K562 (cell line): ENCODE results near the gene FBXW8. TPM values are rescaled to one million over a fixed set of nuclear protein-coding genes. Genes with fewer than 3 reads are reported as not detected.

ENCODE experiments used
- ATAC-seq: fragments of 200-7000 bp; cut with Tn5 transposase; 3 replicates; pipeline ENCODE4 v1.9.1; 2020; ENCODE audit warnings: moderate library complexity
- BruUV-seq: library from RNA; stranded (reverse); fragments of 400-500 nt; replicated peaks from 2 replicates; lab custom pipeline; 2021; lab: Mats Ljungman, UMichigan
- CTCF ChIA-PET: fragments of 300-600 bp; formaldehyde crosslinking; extraction: SDS; loops from one replicate; lab custom pipeline; 2021; ENCODE audit warnings: low intra/inter-chr PET ratio; lab: Yijun Ruan, JAX
- POLR2A ChIA-PET: fragments of 300-600, 350-650 bp; sonication (Branson Sonifier 250); formaldehyde crosslinking; extraction: SDS; loops from one replicate; lab custom pipeline; 2021; ENCODE audit warnings: antibody characterized with exemption, inconsistent platforms; lab: Yijun Ruan, JAX
- DNase-seq, 4 experiments: peaks; one replicate each; pipeline versions ENCODE4 v3.0.0 to v3.0.0-alpha.2; 2011 to 2018; ENCODE audit warnings: low spot score in 3 of 4, mixed read lengths in 3 of 4; ENCODE audit errors: extremely low read depth in 1 of 4
- FAIRE-seq: peaks from 2 replicates; lab custom pipeline; 2011; peaks lifted over from hg19 to GRCh38; lab: Jason Lieb, UNC
- H2AFZ ChIP-seq: 2 replicates; pipeline ENCODE4 v1.6.0; 2011; ENCODE audit warnings: low read depth, low read length, control low read depth, inconsistent platforms
- H3K27ac ChIP-seq: fragments of 200-600 bp; 3 replicates; pipeline ENCODE4 v1.8.0; 2011; ENCODE audit warnings: low read depth, mild to moderate bottlenecking, control low read depth, inconsistent platforms, low read length, moderate library complexity, mixed read lengths; ENCODE audit errors: extremely low read depth
- H3K27me3 ChIP-seq, 2 experiments: fragments of 300-600 bp in 1 of 2; 2 replicates in 1 of 2; 3 replicates in 1 of 2; pipeline versions ENCODE4 v1.6.0 to v1.8.0; 2011; ENCODE audit warnings: inconsistent platforms in 2 of 2, low read length in 2 of 2, mild to moderate bottlenecking in 1 of 2, mixed read lengths in 1 of 2, moderate library complexity in 1 of 2; ENCODE audit not compliant: control insufficient read depth in 2 of 2, insufficient read depth in 2 of 2
- H3K36me3 ChIP-seq: fragments of 300-600 bp; 3 replicates; pipeline ENCODE4 v1.8.0; 2011; ENCODE audit warnings: mild to moderate bottlenecking, low read length, inconsistent platforms; ENCODE audit not compliant: control insufficient read depth, insufficient read depth
- H3K4me1 ChIP-seq, 2 experiments: fragments of 200-600 bp in 1 of 2; replicated peaks in 1 of 2; 2 replicates in 1 of 2; 3 replicates in 1 of 2; pipeline versions ENCODE4 v1.5.1 to v1.8.0; 2011; ENCODE audit warnings: inconsistent platforms in 2 of 2, low read length in 2 of 2, mild to moderate bottlenecking in 1 of 2, mixed read lengths in 1 of 2, moderate library complexity in 1 of 2; ENCODE audit not compliant: control insufficient read depth in 2 of 2, insufficient read depth in 2 of 2
- H3K4me2 ChIP-seq: 2 replicates; pipeline ENCODE4 v1.6.1; 2011; ENCODE audit warnings: low read length, control low read depth, inconsistent platforms, mixed read lengths; ENCODE audit not compliant: insufficient read depth
- H3K4me3 ChIP-seq: fragments of 200-600 bp; sonication (generic), shearing (Covaris generic); 2 replicates; pipeline ENCODE4 v1.5.1; 2016; ENCODE audit warnings: control low read depth, inconsistent platforms
- H3K79me2 ChIP-seq: fragments of 200-600 bp; 3 replicates; pipeline ENCODE4 v1.8.0; 2011; ENCODE audit warnings: low read length, inconsistent platforms; ENCODE audit not compliant: control insufficient read depth, insufficient read depth
- H3K9ac ChIP-seq, 2 experiments: 2 replicates each; pipeline versions ENCODE4 v1.6.0 to v1.6.1; 2011; ENCODE audit warnings: low read depth in 2 of 2, low read length in 2 of 2, control low read depth in 1 of 2, inconsistent platforms in 1 of 2, mild to moderate bottlenecking in 1 of 2, mixed read lengths in 1 of 2; ENCODE audit not compliant: insufficient read depth in 1 of 2
- H3K9me1 ChIP-seq: one replicate; pipeline ENCODE4 v1.6.0; 2011; ENCODE audit warnings: inconsistent platforms, mild to moderate bottlenecking, low read length, moderate library complexity; ENCODE audit not compliant: control insufficient read depth, insufficient read depth
- H3K9me3 ChIP-seq: replicated peaks from 2 replicates; pipeline ENCODE4 v1.5.1; 2011; ENCODE audit warnings: low read depth, low read length, inconsistent platforms; ENCODE audit not compliant: control insufficient read depth, insufficient read depth
- H4K20me1 ChIP-seq: replicated peaks from 2 replicates; pipeline ENCODE4 v1.6.1; 2011; ENCODE audit warnings: low read length, inconsistent platforms, mixed read lengths; ENCODE audit not compliant: control insufficient read depth, insufficient read depth
- CCNT2 ChIP-seq: IDR thresholded peaks from 2 replicates; pipeline ENCODE4 v1.6.1; 2011; ENCODE audit warnings: borderline replicate concordance, low read depth, mild to moderate bottlenecking, moderate library complexity, mixed read lengths, low read length; ENCODE audit not compliant: insufficient read length; ENCODE audit errors: extremely low read depth
- CXXC5 ChIP-seq: fragments of 250-450 bp; sonication (Bioruptor Pico); IDR thresholded peaks from 2 replicates; pipeline ENCODE4 v1.8.0; 2022; ENCODE audit warnings: inconsistent platforms, mild to moderate bottlenecking, moderate library complexity
- FOSL1 ChIP-seq: fragments of 200-800 bp; sonication (Bioruptor generic); conservative IDR thresholded peaks from 2 replicates; pipeline ENCODE4 v1.6.1; 2016; ENCODE audit warnings: missing genetic modification characterization, missing compliant biosample characterization
- GATA2 ChIP-seq: sonication (generic); formaldehyde crosslinking; IDR thresholded peaks from 2 replicates; pipeline ENCODE4 v1.4.0; 2020; ENCODE audit warnings: mild to moderate bottlenecking, missing genetic modification reagents
- HDAC1 ChIP-seq, 2 experiments: fragments of 450-650 bp; IDR thresholded peaks; 2 replicates each; pipeline ENCODE4 v1.6.1; 2016 to 2017; ENCODE audit warnings: inconsistent platforms in 1 of 2, mild to moderate bottlenecking in 1 of 2, moderate library complexity in 1 of 2
- HMGN3 ChIP-seq: IDR thresholded peaks from 2 replicates; pipeline ENCODE4 v1.6.1; 2011; ENCODE audit warnings: borderline replicate concordance, low read depth, mild to moderate bottlenecking, mixed read lengths, low read length; ENCODE audit not compliant: insufficient read length; ENCODE audit errors: extremely low read depth
- MIER1 ChIP-seq: fragments of 450-650 bp; IDR thresholded peaks from 2 replicates; pipeline ENCODE4 v1.6.1; 2016; ENCODE audit warnings: antibody characterized with exemption, mild to moderate bottlenecking, low read depth
- NR3C1 ChIP-seq: sonication (generic); formaldehyde crosslinking; IDR thresholded peaks from 2 replicates; pipeline ENCODE4 v1.8.1; 2022; ENCODE audit warnings: missing genetic modification reagents
- RBM15 ChIP-seq: fragments of 200-400 bp; formaldehyde crosslinking; IDR thresholded peaks from 2 replicates; pipeline ENCODE4 v1.6.1; 2018; ENCODE audit warnings: mild to moderate bottlenecking, low read length, moderate library complexity; ENCODE audit not compliant: insufficient read depth
- SAFB2 ChIP-seq: fragments of 200-400 bp; formaldehyde crosslinking; IDR thresholded peaks from 2 replicates; pipeline ENCODE4 v1.6.1; 2018; ENCODE audit warnings: borderline replicate concordance, low read length, low read depth, moderate library complexity; ENCODE audit not compliant: severe bottlenecking
- SIN3B ChIP-seq: fragments of 450-650 bp; IDR thresholded peaks from 2 replicates; pipeline ENCODE4 v1.6.1; 2017; ENCODE audit warnings: low read depth, mild to moderate bottlenecking, moderate library complexity
- TAL1 ChIP-seq: fragments of 450-650 bp; IDR thresholded peaks from 2 replicates; pipeline ENCODE4 v1.6.1; 2016; ENCODE audit warnings: mild to moderate bottlenecking
- THRB ChIP-seq: fragments of 450-650 bp; formaldehyde crosslinking; conservative IDR thresholded peaks from 2 replicates; pipeline ENCODE4 v1.4.0; 2022; ENCODE audit warnings: mild to moderate bottlenecking, missing genetic modification characterization
- VEZF1 ChIP-seq: fragments of 200-800 bp; sonication (Bioruptor generic); IDR thresholded peaks from 2 replicates; pipeline ENCODE4 v1.6.1; 2017; ENCODE audit warnings: missing genetic modification characterization, missing compliant biosample characterization
- ZBTB1 ChIP-seq: sonication (generic); formaldehyde crosslinking; IDR thresholded peaks from 2 replicates; pipeline ENCODE4 v1.8.1; 2023; ENCODE audit warnings: missing genetic modification reagents, low read depth, mild to moderate bottlenecking, borderline replicate concordance
- ZC3H4 ChIP-seq: sonication (generic); formaldehyde crosslinking; IDR thresholded peaks from 2 replicates; pipeline ENCODE4 v1.9.0; 2021; ENCODE audit warnings: missing genetic modification reagents, borderline replicate concordance
- ZNF444 ChIP-seq: fragments of 250-450 bp; sonication (Bioruptor Pico); IDR thresholded peaks from 2 replicates; pipeline ENCODE4 v1.4.0; 2020; ENCODE audit warnings: mild to moderate bottlenecking, moderate library complexity
- ZNF589 ChIP-seq: fragments of 200-800 bp; sonication (Bioruptor generic); IDR thresholded peaks from 2 replicates; pipeline ENCODE4 v1.6.1; 2016; ENCODE audit warnings: low read depth, missing genetic modification characterization, missing compliant biosample characterization
- ZNF785 ChIP-seq: fragments of 250-450 bp; sonication (Bioruptor Pico); IDR thresholded peaks from 2 replicates; pipeline ENCODE4 v1.4.0; 2020; ENCODE audit warnings: mild to moderate bottlenecking
- WGBS: fragments of 100-300 bp; shearing (Covaris generic); methylation state at CpG from one replicate; pipeline ENCODE4 v1.1.6; 2016; ENCODE audit warnings: low coverage, mixed read lengths; ENCODE audit not compliant: insufficient coverage; ENCODE audit errors: missing lambda C conversion rate; 5-methylcytosine and 5-hydroxymethylcytosine counted together
- in situ Hi-C: fragments of 300-500 bp; cut with MboI; formaldehyde crosslinking; loops from 4 replicates; pipeline ENCODE4 v1.15.0; 2018; ENCODE audit warnings: inconsistent platforms, mixed read lengths
- intact Hi-C: fragments of 100-400 bp; cut with micrococcal nuclease; formaldehyde crosslinking; loops from 2 replicates; pipeline ENCODE4 v1.14.2; 2022
- polyA plus RNA-seq, 8 experiments: library from polyadenylated mRNA; depleted of rRNA in 4 of 8; stranded (reverse) in 5 of 8; unstranded in 3 of 8; fragments of >200 nt; fragmentation: Nextera tagmentation in 2 of 8; fragmentation: Illumina TruSeq in 1 of 8; extraction: Ambion mirVana in 2 of 8; extraction: Trizol in 1 of 8; gene quantifications; 2 replicates each; pipeline versions ENCODE4 v1.2.1 to v1.2.3, GENCODE V29; 2011 to 2014; ENCODE audit warnings: inconsistent platforms in 1 of 8, missing spikeins in 1 of 8
- total RNA-seq, 7 experiments: library from RNA; depleted of rRNA in 6 of 7; stranded (reverse); fragments of >200 nt in 6 of 7; fragmentation: Illumina TruSeq in 2 of 7; extraction: Trizol in 2 of 7; gene quantifications; 2 replicates each; pipeline versions ENCODE4 v1.2.1 to v1.2.3, GENCODE V29; 2011 to 2021; ENCODE audit warnings: low replicate concordance in 1 of 7

The FBXW8 gene
- total and polyA plus RNA-seq, 9 of the 15 experiments (the other 6 are each of a cell fraction or from before 2014, with no cell fraction given) = 0.58 to 8.3 (median 4.4) TPM

- Histone ChIP-seq H2AFZ (no peak overlapping the region), H3K27ac (no peak overlapping the region), H3K27me3 (no peaks in the 10 kb centered on the region), H3K9ac (no peak overlapping the region), H3K9me3 (no peaks in the 10 kb centered on the region), H3K4me1 (peaks cover 0 to 2% of the 10 kb centered on the region in 2 experiments; a peak in 1 of 5 replicates), H3K79me2 (no peaks in the 10 kb centered on the region), H3K4me3 (no peak overlapping the region), H3K9me1 (no peaks in the 10 kb centered on the region), H3K4me2 (no peak overlapping the region), H3K36me3 (peaks cover 15% of the 10 kb centered on the region; the same call in 1 of the 3 replicates), H4K20me1 (peaks cover 4% of the 10 kb centered on the region; the same call in 1 of the 2 replicates)
- ATAC-seq (no peak), DNase-seq (no peak), FAIRE-seq (no peak)
- no peak for TF ChIP-seq NR3C1 (CRISPR knock-in tag)
- no peak for TF ChIP-seq TAL1
- TF ChIP-seq ZNF589 (CRISPR knock-in tag) = no peak
- TF ChIP-seq SIN3B = no peak
- TF ChIP-seq VEZF1 (CRISPR knock-in tag) = no peak
- TF ChIP-seq ZNF444 (CRISPR knock-in tag) = no peak
- no peak for TF ChIP-seq HDAC1 (IDR thresholded peaks at IDR 0.05)
- TF ChIP-seq ZNF785 = no peak
- no peak for TF ChIP-seq CXXC5 (CRISPR knock-in tag)
- TF ChIP-seq MIER1 = no peak
- no peak for TF ChIP-seq FOSL1 (tag)
- no peak for TF ChIP-seq SAFB2
- TF ChIP-seq RBM15 = no peak
- TF ChIP-seq CCNT2 = no peak
- no peak for TF ChIP-seq ZC3H4 (CRISPR knock-in tag)
- no peak for TF ChIP-seq HMGN3
- no peak for TF ChIP-seq GATA2 (CRISPR knock-in tag)
- TF ChIP-seq THRB (CRISPR knock-in tag) = no peak
- TF ChIP-seq ZBTB1 = no peak
- intact Hi-C loops = no loop called here
- WGBS = 67% methylated on average over 9 of the region's 9 CpGs
- ChIA-PET POLR2A (interaction anchor here (1.2 to 1.6 kb wide), 2 partner anchors 11 to 44 kb away, joined by 5 read pairs; no protein-coding TSS in a partner anchor), CTCF (no interaction called here)
- in situ Hi-C loops = loop anchor here (25.0 kb wide), 1 partner anchor 251 kb away; no protein-coding TSS in a partner anchor
- BruUV-seq = no TSS peak
These were observed 52.1 kb downstream of the FBXW8 start for GRCh38 chr12:116962783-116963356.
